Gastroesophageal sphincter (tissue), 3 donors: ENCODE data around the gene WDR33.
"Not testable (repeated sequence)": the region's sequence is repeated elsewhere in the genome, so short reads cannot be mapped to it uniquely, and the experiment has no call there.

ENCODE experiments used
- CTCF ChIP-seq, 4 experiments: fragments of 200-600 bp in 2 of 4; fragments of 450-650 bp in 2 of 4; sonication (generic) in 1 of 4; IDR thresholded peaks; one replicate each; pipeline ENCODE4 v1.5.1; 2017 to 2019; ENCODE audit warnings: antibody characterized with exemption in 4 of 4, mild to moderate bottlenecking in 2 of 4, moderate library complexity in 2 of 4
- POLR2A ChIP-seq, 2 donors: fragments of 450-650 bp; IDR thresholded peaks; one replicate each; pipeline ENCODE4 v1.6.1; 2017; ENCODE audit warnings: antibody characterized with exemption in 2 of 2, mild to moderate bottlenecking in 2 of 2, moderate library complexity in 1 of 2
- POLR2AphosphoS5 ChIP-seq: sonication (generic); formaldehyde crosslinking; IDR thresholded peaks from one replicate; pipeline ENCODE4 v1.6.1; 2017; ENCODE audit warnings: antibody characterized with exemption

GRCh38 chr2:127826708-127827107, 15.7 kb upstream of the WDR33 start:
- TF ChIP-seq POLR2A (IDR thresholded peaks at IDR 0.05); POLR2AphosphoS5; CTCF (IDR thresholded peaks at IDR 0.05): not testable (repeated sequence)
